ENCODE data around the gene ZNF511.
A peak's percentile ranks its signal among the peaks of the same experiment; 100 is the strongest.

The ZNF511 gene

GRCh38 chr10:133274751-133275683 lies 33.7 kb upstream of the ZNF511 start:
- DNase-seq = peak; percentile 89

DNA sequence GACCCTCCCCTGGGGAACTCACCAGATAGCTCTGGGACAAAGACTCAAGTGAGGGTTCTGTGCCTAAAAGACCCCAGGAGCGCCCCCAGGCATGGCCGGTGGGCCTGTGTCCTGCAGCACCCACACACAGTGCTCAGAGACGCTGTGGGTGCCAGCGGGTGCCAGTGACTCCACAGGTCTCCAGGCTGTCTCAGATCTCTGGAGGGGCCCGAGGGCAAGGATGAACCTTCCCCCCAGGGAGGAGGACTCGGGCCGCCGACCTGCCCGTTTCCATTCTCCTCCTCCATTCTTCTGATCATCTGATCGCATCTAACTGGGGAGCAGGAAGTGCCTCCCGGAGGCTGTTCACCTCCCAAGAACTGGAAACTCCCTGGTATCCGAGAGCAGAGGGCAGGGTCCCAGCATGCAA lies 33.0 kb upstream of the ZNF511 start:
- peak; percentile 78 for DNase-seq

DNA sequence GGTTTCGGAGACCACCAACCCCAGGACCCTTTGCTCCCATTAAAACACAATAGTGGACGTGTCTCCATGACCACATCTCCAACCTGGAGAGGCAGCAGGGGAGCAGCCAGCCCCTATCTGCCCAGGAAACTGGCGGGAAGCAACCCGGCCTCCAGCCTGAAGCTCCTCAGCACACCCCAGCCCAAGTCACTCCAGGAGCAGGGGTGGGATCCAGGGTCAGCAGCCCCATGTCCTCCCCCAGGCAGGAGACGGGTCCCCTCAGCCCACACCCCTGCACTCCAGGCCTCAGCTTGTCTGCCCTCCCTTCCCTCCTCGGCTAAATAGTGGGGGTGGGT lies 32.6 kb upstream of the ZNF511 start:
- no peak for DNase-seq

- peak; percentile 87 for DNase-seq
Observed at GRCh38 chr10:133276435-133277201, 32.1 kb upstream of the ZNF511 start, which contains the start of gene ADAM8. Gene ADAM8, minus strand, starts transcription at chr10:133276868. Its CDS starts 51 bp downstream, at chr10:133276817.

- no peak for DNase-seq
Observed at GRCh38 chr10:133277277-133277992, 31.3 kb upstream of the ZNF511 start.

- no peak for DNase-seq
Observed at GRCh38 chr10:133277993-133278576, 30.6 kb upstream of the ZNF511 start.

GRCh38 chr10:133278577-133279265 lies 30.0 kb upstream of the ZNF511 start:
- peak; percentile 75 for DNase-seq

GRCh38 chr10:133279326-133280226 lies 29.1 kb upstream of the ZNF511 start:
- no peak for DNase-seq

DNA sequence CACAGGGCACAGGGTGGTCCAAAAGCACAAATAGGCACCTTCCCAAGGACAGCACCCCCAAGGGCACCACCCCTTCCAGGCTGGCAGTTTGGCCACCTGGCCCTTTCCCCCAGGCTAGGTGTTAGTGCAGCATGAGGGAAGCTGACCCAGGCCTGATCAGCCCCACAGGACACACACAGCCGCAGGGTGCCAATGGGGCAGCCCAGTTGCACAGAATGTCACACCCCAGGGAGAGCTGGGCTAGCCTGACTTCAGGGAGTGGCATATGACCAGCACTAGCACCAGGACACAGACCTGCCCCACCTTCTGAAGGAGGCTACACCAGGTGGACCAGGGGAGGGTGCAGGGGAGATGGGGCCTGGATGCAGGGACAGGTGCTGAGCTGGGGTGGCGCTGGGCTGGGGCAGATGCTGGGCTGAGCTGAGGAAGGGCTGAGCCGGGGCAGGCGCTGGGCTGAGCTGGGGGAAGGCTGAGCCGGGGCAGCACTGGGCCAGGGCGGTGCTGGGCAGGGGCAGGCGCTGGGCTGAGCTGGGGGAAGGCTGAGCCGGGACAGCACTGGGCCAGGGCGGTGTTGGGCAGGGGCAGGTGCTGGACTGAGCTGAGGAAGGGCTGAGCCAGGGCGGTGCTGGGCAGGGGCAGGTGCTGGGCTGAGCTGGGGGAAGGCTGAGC lies 28.2 kb upstream of the ZNF511 start:
- DNase-seq = no peak

GRCh38 chr10:133281084-133281483 lies 27.6 kb upstream of the ZNF511 start:
- DNase-seq = no peak

GRCh38 chr10:133281628-133282372 lies 26.9 kb upstream of the ZNF511 start:
- no peak for DNase-seq

DNA sequence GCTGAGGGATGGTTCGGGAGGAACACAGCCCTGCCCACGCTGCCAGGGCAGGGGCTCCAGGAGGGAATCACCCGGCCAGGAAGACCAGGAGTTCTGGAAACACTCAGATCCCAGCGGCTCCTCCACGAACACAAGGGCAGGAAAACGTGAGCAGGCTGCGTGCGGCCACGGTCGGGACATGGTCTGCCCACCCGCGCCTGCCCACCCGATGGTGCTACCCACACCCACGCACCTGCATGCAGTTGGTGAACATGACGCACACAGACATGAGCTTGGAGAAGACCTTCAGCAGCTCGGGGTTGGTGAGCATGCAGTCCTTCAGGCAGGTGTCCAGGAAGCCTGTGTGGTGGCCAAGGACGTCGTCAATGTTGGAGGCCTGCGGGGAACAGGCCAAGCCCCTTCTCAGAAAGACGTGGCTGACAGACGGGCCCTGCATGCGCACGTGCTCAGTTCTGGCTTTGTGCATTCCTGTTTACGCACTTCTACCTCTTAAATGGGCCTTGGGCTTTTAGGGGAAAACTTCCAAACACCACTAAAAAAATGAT lies 25.8 kb upstream of the ZNF511 start:
- no peak for DNase-seq

DNA sequence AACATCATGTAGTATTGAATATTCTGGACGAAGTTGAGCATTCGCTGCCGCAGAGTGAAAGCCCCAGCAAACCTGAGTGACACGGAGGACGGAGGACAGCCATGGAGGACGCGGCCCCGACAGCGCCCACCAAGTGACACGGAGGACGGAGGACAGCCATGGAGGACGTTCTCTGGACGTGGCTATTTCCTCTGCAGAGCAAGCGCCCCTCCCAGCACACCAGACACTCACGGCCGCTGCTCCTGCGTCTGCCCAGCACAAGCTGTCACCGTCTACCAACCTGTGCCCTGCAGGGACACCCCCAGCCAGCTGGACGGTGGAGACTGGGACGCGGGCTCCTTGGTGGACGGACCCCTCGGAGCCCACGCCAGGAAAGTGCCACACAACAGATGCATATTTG lies 24.8 kb upstream of the ZNF511 start:
- DNase-seq = no peak

DNA sequence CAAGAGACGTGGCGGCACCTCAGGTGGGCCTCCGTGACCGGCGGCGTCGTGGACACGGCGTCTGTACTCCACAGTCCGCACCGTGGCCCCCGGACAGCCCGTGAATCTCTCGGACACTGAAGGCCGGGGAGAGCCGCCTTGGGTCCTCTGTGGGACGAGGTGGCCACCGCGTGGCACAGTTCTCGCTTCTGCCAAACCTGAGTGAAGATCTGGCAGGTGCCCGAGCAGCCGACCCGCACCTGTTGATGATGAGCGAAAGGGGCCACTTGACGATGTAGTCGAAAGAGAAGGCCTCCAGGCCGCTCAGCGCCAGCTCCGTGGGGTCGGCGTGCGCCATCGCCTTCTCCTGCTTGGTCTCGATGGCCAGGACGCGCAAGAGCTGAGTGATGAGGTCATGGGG lies 23.5 kb upstream of the ZNF511 start:
- DNase-seq = no peak

DNA sequence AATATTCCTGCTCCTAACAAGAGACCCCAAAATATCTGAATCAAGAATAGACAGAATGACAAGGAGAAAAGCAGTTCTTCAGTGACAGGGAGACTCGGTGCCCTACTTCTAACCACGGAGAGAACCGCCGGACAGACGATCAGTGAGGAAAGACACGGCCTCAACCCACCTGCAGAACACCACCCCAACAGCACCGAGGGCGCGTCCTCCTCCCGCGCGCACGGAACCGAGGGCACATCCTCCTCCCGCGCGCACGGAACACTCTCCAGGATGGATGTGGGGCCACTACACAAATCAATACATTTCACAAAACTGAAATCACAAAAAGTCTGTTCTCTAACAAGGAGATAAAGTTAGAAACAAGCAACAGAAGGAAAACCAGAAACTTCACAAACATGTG lies 22.3 kb upstream of the ZNF511 start:
- no peak for DNase-seq

DNA sequence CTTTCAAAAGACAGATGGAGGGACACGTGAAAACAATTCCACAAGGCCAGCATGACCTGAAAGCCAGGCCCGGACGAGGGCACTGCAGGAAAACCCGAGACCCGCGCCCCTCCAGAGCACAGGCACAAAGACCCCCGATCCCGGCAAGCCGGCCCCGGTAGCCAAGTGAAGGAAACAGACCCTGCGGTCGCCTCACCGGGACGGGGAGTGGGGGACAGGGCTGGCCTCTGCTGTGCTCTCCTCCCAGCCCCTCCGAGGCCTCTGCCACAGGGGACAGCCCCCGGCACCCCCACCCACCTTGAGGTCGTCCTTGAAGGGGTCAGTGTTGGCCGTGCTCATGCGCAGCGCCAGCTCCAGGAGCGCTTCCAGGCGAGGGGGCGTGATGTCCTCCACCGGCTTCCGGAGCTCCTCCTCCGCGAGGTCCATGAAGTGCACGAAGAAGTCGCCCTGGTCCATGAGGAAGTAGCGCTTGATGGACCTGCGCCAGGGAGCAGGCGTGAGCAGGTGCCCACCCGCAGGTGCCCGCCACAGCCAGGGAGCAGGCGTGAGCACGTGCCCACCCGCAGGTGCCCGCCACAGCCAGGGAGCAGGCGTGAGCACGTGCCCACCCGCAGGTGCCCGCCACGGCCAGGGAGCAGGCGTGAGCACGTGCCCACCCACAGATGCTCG lies 20.7 kb upstream of the ZNF511 start:
- DNase-seq = no peak

DNA sequence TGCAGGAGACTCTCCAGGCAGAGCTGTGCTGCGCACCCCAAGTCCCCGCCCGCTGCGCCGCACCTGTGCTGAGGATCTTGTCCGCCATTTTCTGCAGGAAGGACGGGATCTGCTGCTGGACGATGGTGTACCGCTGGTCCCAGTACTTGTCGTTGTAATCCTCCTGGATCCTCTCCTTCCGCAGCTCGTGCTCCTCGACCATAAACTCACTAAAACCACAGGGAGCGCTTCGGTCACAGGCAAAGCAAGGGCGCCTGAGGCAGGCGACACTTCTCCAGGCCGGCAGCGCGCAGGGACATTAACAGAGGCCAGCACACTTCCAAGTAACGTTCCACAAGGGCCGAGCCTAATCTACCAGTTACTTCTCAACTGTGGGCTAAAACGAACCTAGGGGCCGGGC lies 19.0 kb upstream of the ZNF511 start:
- no peak for DNase-seq

DNA sequence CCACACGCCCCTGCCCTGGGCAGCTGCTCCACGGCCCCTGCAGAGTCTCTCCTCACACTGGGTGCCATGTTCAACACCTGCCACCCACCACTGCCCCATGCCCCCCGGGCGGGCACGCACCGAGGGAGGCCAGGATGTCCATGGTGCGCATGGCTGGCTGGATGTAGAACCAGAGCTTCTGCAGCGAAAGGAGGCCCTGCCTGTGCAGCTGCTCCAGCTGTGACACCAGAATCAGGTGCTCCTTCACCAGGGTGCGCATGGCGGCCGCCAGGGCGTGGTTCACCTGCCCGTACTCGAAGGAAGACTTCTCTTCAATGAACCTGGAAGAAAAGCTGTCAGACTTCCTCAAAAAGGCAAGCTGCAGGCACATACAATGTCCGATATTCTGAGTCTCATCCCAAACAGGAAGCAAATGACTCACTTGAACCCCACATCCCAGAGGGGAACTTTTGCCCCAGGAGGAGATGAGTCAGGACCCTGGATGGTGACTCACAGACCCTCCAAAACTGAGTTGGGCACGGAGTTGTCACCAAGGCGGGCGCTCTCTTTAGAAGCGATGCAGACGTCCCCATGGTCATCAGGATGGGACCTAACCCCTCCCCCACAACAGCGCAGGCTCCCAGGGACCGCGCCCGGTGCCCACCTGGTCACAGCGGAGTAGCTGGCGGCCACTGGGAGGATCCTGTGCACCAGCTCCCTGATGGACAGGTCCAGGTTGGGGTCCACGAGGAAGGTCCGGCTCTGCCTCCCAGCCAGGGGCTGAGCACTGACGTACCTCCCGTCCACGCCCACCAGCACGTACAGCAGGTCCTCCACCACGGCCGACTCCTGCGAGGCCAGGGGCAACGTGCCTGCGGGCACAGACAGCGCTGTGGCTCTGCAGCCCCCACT lies 15.6 kb upstream of the ZNF511 start:
- peak; percentile 50 for DNase-seq

Data from stimulated activated CD8-positive, alpha-beta memory T cell treated with anti-CD3 and anti-CD28 coated beads, Interleukin-4, amount 100 ng/mL, for 48 hours (primary cell).